GM21529 (cell line): ENCODE results near the gene MAGI1.

ENCODE experiments used
- ATAC-seq: cut with Tn5 transposase; IDR thresholded peaks from one replicate; pipeline ENCODE4 v1.9.1; 2021; ENCODE audit not compliant: unreplicated experiment

MAGI1 gene

DNA sequence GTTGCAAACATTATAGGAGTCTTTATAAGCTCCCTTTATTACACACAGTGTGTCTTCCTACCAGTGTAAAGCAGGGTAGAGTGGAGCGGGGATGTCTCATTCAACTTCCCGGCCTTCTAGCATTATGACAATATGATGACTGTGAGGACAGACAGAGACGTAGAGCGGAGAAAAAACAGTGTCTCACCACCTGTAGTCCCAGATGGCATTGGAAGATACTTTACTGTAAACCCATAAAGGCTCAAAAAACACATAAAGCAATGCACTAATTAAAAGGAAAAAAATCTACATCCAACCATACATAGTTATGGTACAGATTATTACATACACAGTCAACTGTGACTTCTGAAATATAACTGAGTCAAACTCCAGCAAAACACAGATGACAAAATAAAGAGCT is 383.7 kb downstream of the MAGI1 start:
- no peak for ATAC-seq

DNA sequence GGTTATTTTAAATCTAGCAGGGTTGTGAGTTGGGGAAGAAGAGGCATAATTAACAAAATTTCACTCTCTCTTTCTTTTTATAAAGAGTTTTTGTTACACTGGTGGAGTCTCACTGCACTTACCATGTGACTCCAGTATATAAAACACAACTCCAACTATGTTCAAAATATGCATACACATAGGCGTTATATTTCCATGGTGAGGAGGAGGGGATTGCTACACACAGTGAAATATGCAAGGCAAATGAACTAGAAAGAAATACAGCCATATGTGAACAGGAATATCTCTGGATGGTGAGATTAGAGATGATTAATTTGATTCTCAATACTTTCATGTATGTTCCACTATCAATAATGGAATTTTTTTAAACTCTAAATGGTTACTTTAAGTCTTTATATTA is 385.0 kb downstream of the MAGI1 start:
- no peak for ATAC-seq

DNA sequence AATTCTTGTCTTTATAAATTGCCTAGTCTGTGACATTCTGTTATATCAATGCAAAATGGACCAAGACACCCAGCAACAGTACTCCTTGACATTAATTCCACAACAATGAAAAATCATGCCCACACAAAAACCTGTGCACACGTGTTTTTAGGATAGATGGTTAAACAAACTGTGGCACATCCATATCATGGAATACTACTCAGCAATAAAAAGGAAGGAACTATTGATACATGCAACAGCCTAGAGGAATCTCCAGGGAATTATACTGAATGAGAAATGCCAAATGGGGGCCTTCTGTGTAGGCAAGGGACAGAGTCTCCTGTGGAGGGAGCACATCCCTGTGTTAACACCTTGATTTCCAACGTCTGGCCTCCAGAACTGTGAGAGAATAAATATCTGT is 388.5 kb downstream of the MAGI1 start:
- no peak for ATAC-seq

DNA sequence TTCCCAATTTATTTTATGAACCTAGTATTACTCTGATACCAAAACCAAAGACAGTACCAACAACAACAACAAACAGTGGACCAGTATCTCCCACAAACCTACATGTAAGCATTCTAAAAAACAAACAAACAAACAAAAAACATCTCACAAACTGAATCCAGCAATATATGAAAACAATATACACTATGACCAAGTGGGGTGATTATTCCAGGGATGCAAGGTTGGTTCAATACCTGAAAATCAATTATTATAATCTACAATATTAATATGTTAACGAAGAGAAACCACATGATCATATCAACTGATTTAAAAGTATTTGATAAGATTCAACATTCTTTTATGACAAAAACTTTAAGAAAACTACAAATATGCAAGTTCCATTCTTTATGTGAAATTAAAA is 391.3 kb downstream of the MAGI1 start:
- no peak for ATAC-seq

DNA sequence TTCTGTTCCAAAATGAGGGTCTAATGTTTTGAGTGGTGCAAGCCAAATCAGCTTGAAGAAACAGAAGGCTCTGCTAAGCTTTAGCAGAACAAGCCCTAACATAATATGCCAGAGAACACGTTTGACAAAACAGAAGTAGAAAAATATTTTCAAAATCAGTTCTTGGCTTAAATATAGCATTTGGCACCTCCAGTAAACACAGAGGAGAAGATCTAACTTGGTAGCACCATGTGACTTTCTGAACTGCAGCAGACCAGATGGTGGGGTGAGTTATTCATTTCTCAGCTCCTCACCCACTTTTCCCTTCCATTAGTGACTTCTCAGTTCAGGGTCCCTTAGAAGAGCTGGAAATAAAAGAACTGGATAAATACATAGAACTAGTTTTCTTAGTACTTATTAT is 395.8 kb downstream of the MAGI1 start:
- no peak for ATAC-seq

DNA sequence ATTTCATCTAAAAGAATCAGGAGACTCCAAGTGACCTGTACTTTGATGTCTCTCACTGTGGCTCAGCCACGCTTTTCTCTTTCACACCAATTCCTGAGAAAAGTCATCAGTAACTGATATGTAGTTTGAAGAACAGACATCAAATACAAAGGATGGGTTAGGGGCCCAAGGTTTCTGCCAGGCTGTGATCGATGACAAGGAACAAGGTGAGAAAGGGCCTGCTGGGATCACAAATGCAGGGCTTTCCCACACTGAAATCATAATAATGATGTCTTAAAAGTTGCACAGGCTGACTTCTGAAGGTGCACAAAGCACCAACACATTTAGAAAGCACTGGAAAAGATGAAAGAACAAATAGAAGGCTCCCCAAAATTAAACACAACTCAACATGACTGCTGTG is 396.9 kb downstream of the MAGI1 start:
- ATAC-seq: no peak

DNA sequence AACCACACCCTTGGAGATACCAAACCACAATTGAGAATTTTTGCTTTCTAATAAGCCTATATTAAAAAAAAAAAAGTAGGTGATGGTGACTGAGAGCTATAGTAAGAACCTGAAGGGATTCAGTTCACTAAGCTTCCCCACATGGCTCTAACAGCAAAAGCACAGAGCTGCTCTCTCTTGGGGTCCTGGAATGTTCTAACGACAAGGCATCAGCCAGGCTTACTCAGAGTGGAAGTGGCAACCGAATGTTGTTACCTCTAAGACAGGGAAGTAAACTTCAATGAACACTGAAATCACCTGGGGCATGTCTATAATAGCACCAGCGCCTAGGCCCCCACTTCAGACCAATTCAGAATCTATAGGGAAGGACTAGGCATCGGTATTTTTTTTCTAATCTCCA is 397.7 kb downstream of the MAGI1 start:
- no peak for ATAC-seq

DNA sequence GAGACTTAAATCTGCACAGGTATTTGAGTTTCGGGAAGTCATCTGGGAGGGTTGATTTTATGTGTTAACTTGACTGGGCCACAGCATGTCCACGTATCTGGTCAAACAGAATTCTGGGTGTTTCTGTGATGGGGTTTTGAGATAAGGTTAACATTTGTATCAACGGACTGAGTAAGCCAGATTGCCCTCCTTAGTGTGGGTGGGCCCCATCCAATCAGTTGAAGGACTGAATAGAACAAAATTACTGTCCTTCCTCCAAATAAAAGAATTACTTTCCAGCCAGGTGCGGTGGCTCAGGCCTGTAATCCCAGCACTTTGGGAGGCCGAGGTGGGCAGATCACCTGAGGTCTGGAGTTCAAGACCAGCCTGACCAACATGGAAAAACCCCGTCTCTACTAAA is 399.3 kb downstream of the MAGI1 start:
- no peak for ATAC-seq

DNA sequence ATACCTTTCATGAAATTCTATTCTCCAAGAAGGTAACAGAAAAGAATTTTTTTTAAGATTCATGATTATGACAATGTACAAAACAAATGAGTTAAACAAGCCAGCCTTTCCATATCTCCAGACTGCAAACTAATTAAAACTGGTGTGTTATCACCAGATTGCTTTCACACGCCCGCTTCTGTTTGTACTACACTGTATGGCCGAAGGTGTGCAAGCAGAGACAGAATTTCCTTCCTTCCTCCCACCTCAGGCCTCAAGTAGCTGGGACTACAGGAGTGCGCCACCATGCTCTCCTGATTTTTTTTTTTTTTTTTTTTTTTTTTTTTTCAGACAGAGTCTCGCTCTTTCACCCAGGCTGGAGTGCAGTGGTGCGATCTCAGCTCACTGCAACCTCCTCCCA is 400.4 kb downstream of the MAGI1 start:
- no peak for ATAC-seq

DNA sequence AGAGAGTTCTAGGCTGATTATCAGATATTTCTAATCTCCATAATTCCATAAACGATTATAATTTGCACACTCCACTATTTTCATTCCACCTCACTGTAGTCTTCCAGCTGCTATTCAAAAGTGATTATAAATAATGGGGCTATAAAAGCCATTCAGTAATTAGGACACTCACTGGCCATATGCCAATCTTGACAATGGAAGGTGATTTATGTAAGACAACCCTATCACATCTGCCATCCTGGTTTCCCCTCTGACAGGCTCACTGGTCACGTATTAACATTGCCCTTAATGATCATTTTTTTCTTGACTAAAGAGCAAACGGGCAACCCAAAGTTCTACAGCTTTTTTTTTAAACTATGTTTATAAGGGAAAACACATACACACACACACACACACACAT is 402.4 kb downstream of the MAGI1 start:
- no peak for ATAC-seq

DNA sequence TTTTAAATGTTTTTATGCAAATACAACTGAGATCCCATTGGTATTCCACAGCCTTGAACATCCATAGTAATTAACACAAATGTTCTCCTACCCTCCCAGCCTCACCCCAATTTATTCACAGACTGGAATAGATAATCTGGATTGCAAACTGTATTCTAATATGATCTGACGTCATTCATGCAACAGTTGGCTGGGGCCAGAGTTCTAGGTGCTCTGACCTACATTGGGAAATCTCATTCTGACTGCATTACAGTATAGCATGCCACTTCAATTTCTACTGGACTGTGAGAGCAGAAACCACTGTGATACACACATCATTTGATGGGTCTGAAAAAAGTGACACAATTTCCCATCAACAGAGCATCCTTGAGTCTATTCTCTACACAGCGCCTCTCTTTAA is 403.1 kb downstream of the MAGI1 start:
- ATAC-seq: no peak

DNA sequence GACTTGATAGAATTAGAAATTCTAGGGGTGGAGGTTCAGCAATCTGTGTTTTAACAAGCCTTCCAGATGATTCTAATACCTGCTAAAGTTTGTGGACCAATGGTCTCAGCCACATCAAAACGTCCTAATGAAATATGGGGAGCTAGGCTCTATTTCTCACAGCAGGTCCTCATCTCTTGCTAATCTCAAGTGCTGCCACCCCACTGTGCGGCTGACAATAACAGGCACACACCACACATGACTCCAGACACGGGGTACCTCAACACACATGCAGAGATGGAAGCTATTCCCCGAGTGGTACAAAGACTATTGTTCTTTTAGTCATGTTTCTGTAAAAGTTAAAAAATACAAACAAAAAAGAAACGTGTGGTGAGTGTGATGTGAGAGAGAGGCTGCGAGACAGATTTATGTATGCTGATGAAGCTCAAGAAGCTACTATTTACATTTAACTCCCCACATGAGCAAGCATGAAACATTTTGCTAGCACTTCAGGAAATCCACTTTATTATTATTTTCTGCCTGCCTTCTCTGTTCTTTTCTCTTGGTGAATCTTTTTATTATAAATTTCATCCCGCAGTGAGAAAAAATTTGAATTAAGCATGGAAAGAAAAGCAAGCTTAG is 405.6 kb downstream of the MAGI1 start:
- ATAC-seq: no peak

DNA sequence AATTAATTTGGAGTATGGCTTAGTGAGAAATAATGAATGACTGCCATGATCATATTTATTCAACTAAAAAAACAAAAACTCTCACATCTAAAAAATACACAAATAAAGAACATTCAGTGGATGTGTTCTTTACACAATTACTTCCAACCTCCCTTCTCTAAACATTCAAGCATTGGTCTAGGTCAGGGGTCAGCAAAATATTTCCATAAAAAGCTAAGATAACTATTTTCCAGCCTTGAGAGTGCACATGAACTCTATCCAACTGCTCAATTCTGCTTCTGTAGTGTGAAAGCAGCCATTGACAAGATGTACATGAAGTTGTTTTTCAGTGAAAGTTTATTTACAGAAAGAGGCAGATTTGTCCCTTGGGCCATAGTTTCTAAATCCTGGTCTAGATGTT is 406.3 kb downstream of the MAGI1 start:
- ATAC-seq: no peak

DNA sequence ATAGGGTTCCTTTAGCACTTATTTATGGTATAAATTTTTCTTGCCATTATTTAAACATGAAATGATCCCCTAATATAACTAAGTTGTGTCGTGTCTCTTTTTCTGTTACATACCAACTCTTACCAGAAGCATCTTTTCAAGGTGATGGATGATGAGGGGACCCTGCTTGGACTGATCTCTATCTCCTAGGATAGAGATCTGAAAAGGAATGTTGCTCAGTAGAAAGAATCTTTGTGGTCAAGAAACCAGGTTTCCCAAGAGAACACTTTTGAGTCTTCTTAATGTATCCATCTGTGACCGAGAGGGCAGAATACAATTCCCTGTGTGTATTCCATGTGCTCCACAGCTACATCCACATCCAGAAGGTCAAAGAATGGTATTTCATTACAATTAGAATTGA is 409.7 kb downstream of the MAGI1 start:
- no peak for ATAC-seq

DNA sequence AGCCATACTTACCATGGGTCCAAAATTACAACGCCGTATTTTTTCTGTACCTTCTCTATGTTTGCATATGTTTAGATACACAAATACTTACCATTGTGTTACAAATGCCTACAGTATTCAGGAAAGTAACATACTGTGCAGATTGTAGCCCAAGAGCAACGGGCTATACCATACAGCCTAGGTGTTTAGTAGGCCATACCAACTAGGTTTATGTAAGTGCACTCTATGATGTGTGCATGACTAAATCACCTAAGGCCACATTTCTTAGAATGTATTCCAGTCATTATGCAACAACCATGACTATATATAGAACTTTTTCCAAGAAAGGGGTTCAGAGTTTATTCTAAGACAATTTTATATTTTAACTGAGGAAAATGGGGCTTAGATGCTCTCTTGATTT is 411.7 kb downstream of the MAGI1 start:
- no peak for ATAC-seq

DNA sequence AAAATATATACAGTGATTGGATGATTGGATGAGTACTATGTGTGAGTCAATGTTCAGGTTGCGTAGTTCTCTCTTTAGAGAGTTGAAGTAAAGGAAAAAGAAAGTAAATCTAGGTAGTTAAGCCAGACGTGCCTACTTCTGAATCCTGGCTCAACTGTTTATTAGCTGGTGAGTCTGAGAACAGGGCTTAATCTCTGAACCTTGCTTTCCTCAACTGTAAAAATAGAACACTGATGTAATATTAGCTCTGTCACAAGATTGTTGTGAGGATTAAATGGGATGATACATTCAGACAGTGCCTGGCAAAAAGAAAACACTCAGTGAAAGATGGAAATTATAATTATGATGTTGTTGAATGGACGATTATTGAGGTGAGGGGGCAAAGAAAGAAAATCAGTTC is 413.4 kb downstream of the MAGI1 start:
- ATAC-seq: no peak

DNA sequence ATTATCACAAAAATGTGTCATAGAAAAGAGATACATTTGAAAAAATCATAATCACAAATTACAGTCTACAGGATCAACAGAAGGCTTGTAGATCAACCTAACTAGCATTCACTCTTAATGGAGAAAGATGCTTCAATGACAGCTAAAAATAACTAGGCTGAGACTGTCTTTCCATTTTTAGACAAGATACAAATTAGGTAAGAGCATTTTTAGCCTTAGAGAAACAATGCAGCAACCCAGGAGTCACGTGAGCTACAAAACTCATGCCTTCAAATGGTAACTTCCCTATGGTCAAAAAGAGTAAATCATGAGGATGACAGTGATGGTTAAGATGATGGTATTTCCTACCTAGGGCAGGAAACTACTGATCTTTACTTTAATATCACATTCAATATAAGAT is 415.4 kb downstream of the MAGI1 start:
- ATAC-seq: no peak

DNA sequence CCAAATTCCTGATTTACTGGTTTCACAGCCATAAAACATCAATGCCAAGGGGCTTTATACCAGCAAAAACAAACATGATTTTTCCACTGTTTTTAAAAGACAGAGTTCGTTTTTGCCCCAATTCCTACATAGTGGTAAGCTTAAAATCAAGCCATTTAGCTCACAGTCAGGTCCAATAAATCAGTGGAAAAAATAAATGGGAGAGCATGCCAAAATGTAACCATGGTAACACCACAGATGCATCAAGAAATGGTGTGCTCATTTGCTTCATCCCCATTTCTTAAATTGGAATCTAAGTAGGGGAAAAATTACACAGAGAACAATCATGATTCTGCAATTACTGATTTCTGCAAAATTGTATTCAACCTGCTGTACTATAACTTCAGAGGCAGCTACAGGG is 418.8 kb downstream of the MAGI1 start:
- no peak for ATAC-seq

DNA sequence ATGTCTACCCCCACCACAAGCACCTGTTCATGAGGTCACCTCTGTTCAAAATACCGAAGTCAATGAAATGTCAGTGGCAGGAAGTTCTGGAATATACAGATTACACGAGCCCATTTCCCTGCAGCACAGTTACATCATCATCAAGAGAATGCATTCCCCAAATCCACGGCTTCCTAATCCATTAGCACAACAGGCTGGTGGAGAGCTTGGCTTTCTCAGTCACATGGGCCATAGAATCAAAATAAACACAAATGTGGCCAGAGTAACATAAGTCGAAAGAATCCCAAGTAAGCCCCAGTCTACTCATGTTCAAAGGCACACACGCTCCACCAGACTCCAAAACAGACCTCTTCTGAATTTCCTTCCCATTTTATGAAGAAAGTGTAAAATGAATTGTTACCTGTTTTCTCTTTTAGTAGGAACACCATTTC is 419.3 kb downstream of the MAGI1 start:
- no peak for ATAC-seq

DNA sequence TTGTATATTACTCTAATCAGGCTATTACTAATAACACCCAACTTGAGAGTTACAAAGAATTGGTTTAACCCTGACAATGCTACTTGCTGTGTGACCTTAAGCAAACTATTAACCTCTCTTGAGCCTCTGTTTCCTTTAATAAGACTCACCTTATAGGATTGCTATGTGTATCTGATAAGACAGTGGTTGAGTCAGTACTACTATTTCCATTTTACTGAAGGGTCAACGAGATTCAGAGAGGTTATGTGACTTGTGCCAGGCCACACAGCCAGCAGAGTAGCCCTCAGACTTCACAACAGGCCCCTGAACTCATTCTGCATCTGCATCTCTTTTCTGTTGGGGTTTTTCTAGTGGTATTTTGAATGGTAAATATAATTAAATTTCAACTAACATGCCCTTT is 420.1 kb downstream of the MAGI1 start:
- ATAC-seq: no peak

DNA sequence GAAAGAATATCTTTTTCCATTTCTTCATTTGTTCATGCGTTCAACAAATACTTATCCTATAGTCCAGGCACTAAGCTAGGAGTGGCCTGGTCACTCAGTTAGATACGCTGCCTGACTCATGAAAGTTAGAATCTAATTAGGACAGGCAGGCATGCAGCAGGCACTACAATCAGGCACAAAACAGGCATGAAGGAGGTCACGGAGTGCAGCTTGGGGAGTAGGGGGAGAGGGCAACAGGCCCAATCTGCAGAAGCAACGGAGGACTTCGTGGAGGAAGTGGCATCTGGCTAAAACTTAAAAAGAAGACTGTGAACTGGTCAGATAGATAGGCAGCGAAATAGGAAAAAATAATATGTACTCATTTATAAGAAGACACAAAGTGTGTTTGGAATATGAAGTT is 420.9 kb downstream of the MAGI1 start:
- no peak for ATAC-seq

DNA sequence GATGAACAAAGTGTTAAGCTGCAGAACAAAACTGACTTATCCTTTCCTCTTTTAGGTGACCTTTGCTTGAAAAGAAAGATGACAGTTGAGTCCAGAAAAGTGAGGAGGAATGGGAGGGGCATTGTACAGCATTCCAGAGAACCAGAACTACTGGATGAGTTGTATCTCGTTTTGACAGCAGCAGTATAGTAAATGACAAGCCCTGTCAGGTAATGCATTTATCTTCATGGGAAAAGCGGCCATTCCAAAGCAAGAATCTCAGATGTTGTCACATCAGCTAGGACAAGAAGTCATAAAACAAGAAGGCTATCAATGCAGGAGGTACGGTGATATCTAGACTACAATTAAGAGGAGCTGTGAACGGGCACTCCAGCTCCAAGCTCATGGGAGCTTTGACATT is 421.5 kb downstream of the MAGI1 start:
- no peak for ATAC-seq

DNA sequence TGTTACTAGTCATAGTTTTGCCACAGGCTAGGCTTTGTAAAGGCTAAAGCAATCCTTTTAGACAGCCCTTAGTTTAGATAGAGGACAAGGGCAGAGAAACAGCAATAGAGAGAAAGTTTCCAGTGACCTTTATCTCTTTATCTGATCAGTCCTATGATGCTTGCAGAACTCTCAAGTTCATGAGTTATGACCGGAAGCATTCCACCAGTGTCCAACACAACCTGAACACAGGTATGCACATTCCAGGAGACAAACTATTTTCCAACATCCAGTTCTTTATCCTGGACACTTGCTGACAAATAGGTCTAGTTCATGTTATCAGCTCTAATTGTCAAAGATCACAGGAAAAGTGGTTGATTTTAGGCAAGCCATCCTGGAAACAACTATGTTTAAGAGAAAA is 422.2 kb downstream of the MAGI1 start:
- no peak for ATAC-seq

DNA sequence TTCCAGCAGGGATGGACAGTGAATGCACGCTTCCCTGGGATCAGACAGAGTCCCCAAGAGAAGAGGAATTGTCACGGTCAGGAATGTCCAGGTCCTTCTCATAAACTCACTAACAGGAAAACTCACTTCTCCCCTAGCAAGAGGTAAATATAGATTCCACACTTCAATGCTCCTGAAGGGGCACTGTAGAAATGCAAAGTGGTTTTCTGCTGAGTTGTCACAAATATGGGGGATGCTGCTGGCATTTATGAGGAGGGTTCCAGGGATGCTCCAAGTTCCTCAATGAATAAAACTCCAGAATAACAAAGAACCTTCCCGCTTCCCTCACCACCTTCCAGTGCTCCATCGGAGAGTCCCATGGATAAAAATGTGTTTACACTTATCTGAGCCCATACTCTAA is 423.4 kb downstream of the MAGI1 start:
- no peak for ATAC-seq
